GM12891 (cell line): ENCODE measurements around the gene PPP6R3.

Experiments used
- POLR2A ChIP-seq: IDR thresholded peaks from 2 replicates; pipeline ENCODE4 v1.6.1; 2011; ENCODE audit warnings: low read depth, low read length, control low read depth
- POLR2AphosphoS5 ChIP-seq: IDR thresholded peaks from 2 replicates; pipeline ENCODE4 v1.6.1; 2011; ENCODE audit warnings: low read depth, low read length, control low read depth
- TAF1 ChIP-seq: IDR thresholded peaks from 2 replicates; pipeline ENCODE4 v1.6.1; 2011; ENCODE audit warnings: low read depth, low read length, control low read depth

DNA sequence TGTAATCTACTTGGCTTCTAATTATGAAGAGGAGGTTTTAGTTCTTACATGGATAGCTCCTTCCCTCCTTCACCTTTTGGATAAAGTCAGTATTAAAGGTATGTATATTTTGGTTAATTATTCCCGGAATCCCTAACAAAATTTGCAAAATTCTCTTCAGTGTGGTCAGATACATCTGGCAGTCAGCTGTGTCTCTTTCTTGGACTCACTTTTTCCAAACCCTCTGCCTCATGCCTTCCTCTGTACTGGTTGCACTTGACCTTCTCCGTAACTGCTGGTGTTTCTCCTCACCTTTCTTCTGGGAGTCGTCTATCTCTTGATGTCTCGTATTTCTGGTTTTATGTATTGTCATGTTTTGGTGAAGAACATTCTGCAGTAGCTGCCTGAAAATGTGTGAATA is 62.5 kb downstream of the PPP6R3 start:
- TF ChIP-seq POLR2A (no peak), TAF1 (no peak), POLR2AphosphoS5 (no peak)
